Liver (tissue), 9 donors: ENCODE data around the gene ERC1. TPM values are rescaled to one million over a fixed set of nuclear protein-coding genes. Genes with fewer than 3 reads are reported as not detected.

Source experiments
- DNase-seq: peaks from one replicate; pipeline ENCODE4 v3.0.0-alpha.2; 2017; ENCODE audit warnings: low spot score
- H3K27ac ChIP-seq, 2 donors: one replicate each; pipeline ENCODE4 v1.7.0; 2013; ENCODE audit warnings: inconsistent platforms in 2 of 2, low read length in 2 of 2, control low read depth in 1 of 2, low read depth in 1 of 2, mild to moderate bottlenecking in 1 of 2
- H3K27me3 ChIP-seq, 4 donors: one replicate each; pipeline versions ENCODE4 v1.6.1 to v1.7.0; 2013; ENCODE audit warnings: low read length in 3 of 4, inconsistent platforms in 1 of 4, mild to moderate bottlenecking in 1 of 4, moderate library complexity in 1 of 4; ENCODE audit not compliant: control insufficient read depth in 4 of 4, insufficient read depth in 4 of 4
- H3K36me3 ChIP-seq, 4 donors: one replicate each; pipeline versions ENCODE4 v1.6.1 to v1.7.0; 2013; ENCODE audit warnings: low read length in 3 of 4, mild to moderate bottlenecking in 3 of 4, low read depth in 1 of 4, moderate library complexity in 1 of 4; ENCODE audit not compliant: control insufficient read depth in 4 of 4, insufficient read depth in 3 of 4
- H3K4me1 ChIP-seq, 4 donors: one replicate each; pipeline versions ENCODE4 v1.6.1 to v1.7.0; 2013; ENCODE audit warnings: low read length in 3 of 4, mild to moderate bottlenecking in 3 of 4, moderate library complexity in 1 of 4; ENCODE audit not compliant: control insufficient read depth in 4 of 4, insufficient read depth in 4 of 4
- H3K4me3 ChIP-seq, 3 donors: one replicate each; pipeline versions ENCODE4 v1.6.1 to v1.7.0; 2013; ENCODE audit warnings: low read length in 3 of 3, control low read depth in 1 of 3, low read depth in 1 of 3, mild to moderate bottlenecking in 1 of 3
- H3K9ac ChIP-seq, 2 donors: one replicate each; pipeline ENCODE4 v1.7.0; 2013; ENCODE audit warnings: low read length in 2 of 2, mild to moderate bottlenecking in 2 of 2, moderate library complexity in 2 of 2, control low read depth in 1 of 2, low read depth in 1 of 2
- H3K9me3 ChIP-seq, 4 donors: one replicate each; pipeline versions ENCODE4 v1.6.1 to v1.7.0; 2013; ENCODE audit warnings: low read length in 3 of 4; ENCODE audit not compliant: control insufficient read depth in 4 of 4
- ATF3 ChIP-seq: IDR thresholded peaks from 2 replicates; pipeline ENCODE4 v1.6.1; 2016; ENCODE audit warnings: antibody characterized with exemption
- CTCF ChIP-seq: fragments of 150-350 bp; IDR thresholded peaks from 2 replicates; pipeline ENCODE4 v1.5.1; 2017; ENCODE audit warnings: improper control_type of control experiment, low read depth, low read length; ENCODE audit not compliant: missing input control
- EGR1 ChIP-seq, 2 donors: IDR thresholded peaks; 2 replicates each; pipeline ENCODE4 v1.6.1; 2016 to 2018; ENCODE audit warnings: antibody characterized with exemption in 2 of 2, low read depth in 2 of 2
- FOXA1 ChIP-seq: IDR thresholded peaks from 2 replicates; pipeline ENCODE4 v1.6.1; 2016; ENCODE audit warnings: antibody characterized with exemption
- FOXA2 ChIP-seq: IDR thresholded peaks from 2 replicates; pipeline ENCODE4 v1.6.1; 2016; ENCODE audit warnings: antibody characterized with exemption
- JUND ChIP-seq, 2 donors: IDR thresholded peaks; 2 replicates each; pipeline ENCODE4 v1.6.1; 2016; ENCODE audit warnings: antibody characterized with exemption in 2 of 2
- MAX ChIP-seq: IDR thresholded peaks from 2 replicates; pipeline ENCODE4 v1.6.1; 2016; ENCODE audit warnings: antibody characterized with exemption
- NR2F2 ChIP-seq: IDR thresholded peaks from 2 replicates; pipeline ENCODE4 v1.6.1; 2016; ENCODE audit warnings: antibody characterized with exemption
- RAD21 ChIP-seq, 2 donors: IDR thresholded peaks; 2 replicates each; pipeline ENCODE4 v1.6.1; 2016; ENCODE audit warnings: antibody characterized with exemption in 2 of 2, mild to moderate bottlenecking in 2 of 2
- REST ChIP-seq: IDR thresholded peaks from 2 replicates; pipeline ENCODE4 v1.6.1; 2016; ENCODE audit warnings: antibody characterized with exemption, mild to moderate bottlenecking
- RXRA ChIP-seq, 2 donors: IDR thresholded peaks; 2 replicates each; pipeline ENCODE4 v1.6.1; 2017 to 2018; ENCODE audit warnings: antibody characterized with exemption in 2 of 2, mild to moderate bottlenecking in 1 of 2
- SP1 ChIP-seq: IDR thresholded peaks from 2 replicates; pipeline ENCODE4 v1.6.1; 2018; ENCODE audit warnings: antibody characterized with exemption, mild to moderate bottlenecking
- TAF1 ChIP-seq: conservative IDR thresholded peaks from 2 replicates; pipeline ENCODE4 v1.6.1; 2016; ENCODE audit warnings: antibody characterized with exemption, mild to moderate bottlenecking
- YY1 ChIP-seq: IDR thresholded peaks from 2 replicates; pipeline ENCODE4 v1.6.1; 2016; ENCODE audit warnings: antibody characterized with exemption, mild to moderate bottlenecking
- ZBTB33 ChIP-seq: IDR thresholded peaks from 2 replicates; pipeline ENCODE4 v1.6.1; 2016; ENCODE audit warnings: antibody characterized with exemption
- WGBS: extraction: QIAGEN DNeasy Blood & Tissue Kit; methylation state at CpG from one replicate; pipeline ENCODE4 v1.1.7; 2013; 5-methylcytosine and 5-hydroxymethylcytosine counted together
- polyA plus RNA-seq, 2 donors: library from polyadenylated mRNA; stranded (reverse) in 1 of 2; unstranded in 1 of 2; fragments of 200-250 nt in 1 of 2; fragments of >200 nt in 1 of 2; fragmentation: Nextera tagmentation in 1 of 2; extraction: Ambion mirVana in 1 of 2; gene quantifications; one replicate each; pipeline versions ENCODE4 v1.2.1 to v1.2.3, GENCODE V29; 2013 to 2015
- total RNA-seq, 2 donors: library from RNA; depleted of rRNA; stranded (reverse); fragments of >200 nt; gene quantifications; one replicate each; pipeline ENCODE4 v1.2.3, GENCODE V29; 2014
- donor health status: healthy.
- donor health status: healthy.
- donor health status: healthy.
- donor health status: healthy.
- donor health status: healthy.

The ERC1 gene
- total and polyA plus RNA-seq, 4 donors: 6.2 to 50.2 (median 10.3) TPM

DNA sequence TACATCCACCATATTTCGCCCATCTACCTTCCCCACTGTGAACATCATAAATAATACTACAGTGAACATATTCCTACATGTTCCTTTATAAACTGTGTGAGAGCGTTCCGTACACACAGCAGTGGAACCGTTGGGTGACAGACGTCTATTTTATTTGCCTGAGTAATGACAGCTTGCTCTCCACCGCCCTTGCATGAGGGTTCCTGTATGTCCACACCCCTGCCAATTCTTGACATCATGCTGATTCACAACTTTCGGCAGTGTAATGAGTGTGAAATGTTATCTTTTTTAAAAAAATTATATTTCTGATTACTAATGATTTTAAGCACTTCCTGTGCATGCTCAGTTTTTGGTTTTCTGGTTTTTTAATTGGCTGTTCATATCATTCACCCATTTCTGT, 37.2 kb upstream of the ERC1 start:
- H3K27me3 ChIP-seq: no peaks in the 10 kb centered on the region
- no peak overlapping the region for H3K27ac ChIP-seq
- 75% methylated on average over 7 of the region's 7 CpGs for WGBS
- no peaks in the 10 kb centered on the region for H3K9me3 ChIP-seq
- DNase-seq: no peak
- H3K9ac ChIP-seq: no peak overlapping the region
- no peak overlapping the region for H3K4me3 ChIP-seq
- H3K4me1 ChIP-seq: peaks cover 0 to 10% (median 2%) of the 10 kb centered on the region in 4 donors
- no peak for TF ChIP-seq EGR1 (IDR thresholded peaks at IDR 0.05; ENCODE audit: low read depth in 2 of 2)
- no peak for TF ChIP-seq CTCF
- TF ChIP-seq ATF3: no peak
- H3K36me3 ChIP-seq: no peaks in the 10 kb centered on the region

DNA sequence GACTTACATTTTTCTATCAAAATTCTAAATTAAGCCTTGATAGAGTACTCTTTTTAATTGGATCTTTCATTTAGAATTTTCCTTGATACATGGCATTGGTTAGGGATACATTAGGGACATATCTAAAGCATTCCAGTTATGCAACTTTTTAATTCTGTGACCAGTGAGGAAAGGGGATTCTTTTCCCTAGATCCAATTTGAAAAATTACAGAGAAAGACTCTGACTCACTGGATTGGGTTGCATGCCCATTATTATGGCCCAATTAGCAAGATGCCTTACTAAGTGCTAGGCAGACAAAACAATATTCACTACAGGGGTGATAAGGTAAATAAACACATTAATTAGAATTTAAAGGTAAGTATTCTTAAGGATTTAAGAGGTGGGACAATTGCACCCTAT, 36.3 kb upstream of the ERC1 start:
- Histone ChIP-seq H3K27me3 (no peaks in the 10 kb centered on the region), H3K4me3 (no peak overlapping the region), H3K4me1 (peaks cover 0 to 10% (median 1%) of the 10 kb centered on the region in 4 donors), H3K9ac (no peak overlapping the region), H3K27ac (no peak overlapping the region), H3K9me3 (no peaks in the 10 kb centered on the region), H3K36me3 (no peaks in the 10 kb centered on the region)
- no peak for TF ChIP-seq CTCF
- no peak for TF ChIP-seq FOXA1
- TF ChIP-seq FOXA2: no peak
- no peak for TF ChIP-seq JUND (IDR thresholded peaks at IDR 0.05)
- no peak for TF ChIP-seq TAF1
- no peak for TF ChIP-seq ZBTB33
- no peak for TF ChIP-seq YY1
- no peak for TF ChIP-seq SP1
- DNase-seq: no peak

DNA sequence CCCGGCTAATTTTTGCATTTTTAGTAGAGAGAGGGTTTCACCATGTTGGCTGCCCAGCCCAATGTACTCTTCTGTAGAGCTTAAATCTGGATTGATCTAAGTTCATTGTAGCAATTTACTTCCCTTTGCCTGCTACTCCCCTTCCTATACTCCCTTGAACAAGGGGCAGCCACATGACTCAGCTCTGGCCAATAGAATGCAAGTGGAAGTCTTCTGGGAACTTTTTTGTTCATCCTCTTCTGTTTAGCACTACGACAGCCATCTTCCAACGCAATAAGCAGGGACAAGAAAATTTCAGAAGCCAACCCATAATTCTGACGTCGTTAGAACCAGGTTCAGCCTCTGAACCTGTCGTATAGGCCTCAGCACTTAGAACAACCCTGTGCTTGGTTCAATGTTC, 35.1 kb upstream of the ERC1 start:
- no peaks in the 10 kb centered on the region for H3K36me3 ChIP-seq
- no peak overlapping the region for H3K27ac ChIP-seq
- H3K4me3 ChIP-seq: no peak overlapping the region
- no peak for DNase-seq
- no peaks in the 10 kb centered on the region for H3K27me3 ChIP-seq
- H3K9me3 ChIP-seq: no peaks in the 10 kb centered on the region
- peaks cover 0 to 4% (median 0%) of the 10 kb centered on the region in 4 donors for H3K4me1 ChIP-seq
- WGBS: 96% methylated on average over 6 of the region's 6 CpGs
- H3K9ac ChIP-seq: no peak overlapping the region
- TF ChIP-seq EGR1 (IDR thresholded peaks at IDR 0.05; ENCODE audit: low read depth in 2 of 2) (no peak), RXRA (IDR thresholded peaks at IDR 0.05) (no peak), JUND (IDR thresholded peaks at IDR 0.05) (no peak), NR2F2 (no peak), MAX (no peak), REST (no peak), RAD21 (IDR thresholded peaks at IDR 0.05) (no peak)
